Testis (tissue), 3 donors: ENCODE data around the gene GNL3. TPM values are rescaled to one million over a fixed set of nuclear protein-coding genes. Genes with fewer than 3 reads are reported as not detected.
A peak's percentile ranks its signal among the peaks of the same experiment; 100 is the strongest.

ENCODE experiments used
- DNase-seq: peaks from one replicate; pipeline ENCODE4 v3.0.0-alpha.2; 2019
- H3K27ac ChIP-seq, 2 donors: fragments of 200-600 bp; sonication (generic); one replicate each; pipeline ENCODE4 v1.5.1; 2019
- H3K27me3 ChIP-seq: fragments of 200-600 bp; sonication (generic); one replicate; pipeline ENCODE4 v1.5.1; 2019
- H3K36me3 ChIP-seq: fragments of 200-600 bp; sonication (generic); one replicate; pipeline ENCODE4 v1.5.1; 2017; ENCODE audit warnings: low read depth; ENCODE audit errors: missing control alignments
- H3K4me1 ChIP-seq: fragments of 200-600 bp; sonication (generic); one replicate; pipeline ENCODE4 v1.5.1; 2019
- H3K4me3 ChIP-seq, 2 donors: fragments of 200-600 bp; sonication (generic); one replicate each; pipeline ENCODE4 v1.5.1; 2017 to 2019
- H3K9me3 ChIP-seq: fragments of 200-600 bp; sonication (generic); one replicate; pipeline ENCODE4 v1.5.1; 2017
- CTCF ChIP-seq, 3 experiments: fragments of 450-650 bp in 2 of 3; fragments of 200-600 bp in 1 of 3; sonication (generic) in 1 of 3; IDR thresholded peaks; one replicate each; pipeline ENCODE4 v1.5.1; 2016 to 2019; ENCODE audit warnings: antibody characterized with exemption in 3 of 3, mild to moderate bottlenecking in 2 of 3, moderate library complexity in 1 of 3
- POLR2A ChIP-seq: fragments of 450-650 bp; IDR thresholded peaks from one replicate; pipeline ENCODE4 v1.6.1; 2017; ENCODE audit warnings: antibody characterized with exemption, mild to moderate bottlenecking, moderate library complexity
- WGBS, 2 donors: methylation state at CpG; one replicate each; pipeline ENCODE4 v1.1.5; 2018; 5-methylcytosine and 5-hydroxymethylcytosine counted together
- intact Hi-C: fragments of 100-400 bp; cut with DNase I; formaldehyde crosslinking; loops from one replicate; pipeline ENCODE4 v1.15.1; 2023; ENCODE audit warnings: low total_unique reads
- polyA plus RNA-seq: library from polyadenylated mRNA; stranded (reverse); fragments of 350-450 nt; fragmentation: Illumina TruSeq; extraction: RNeasy Lipid Tissue Mini Kit (QIAGEN cat#74804); gene quantifications from one replicate; pipeline ENCODE4 v1.2.3, GENCODE V29; 2014; ENCODE audit warnings: low read depth, low replicate concordance; ENCODE audit not compliant: insufficient read depth
- total RNA-seq, 2 donors: library from RNA; depleted of rRNA; stranded (reverse); fragments of >200 nt; gene quantifications; one replicate each; pipeline ENCODE4 v1.2.3, GENCODE V29; 2016

The GNL3 gene
- total and polyA plus RNA-seq, 3 donors from 2014 or later, result 36.3 to 57.7 (median 50.6) TPM

- WGBS, 2 donors, result 89 to 91% methylated on average over 4 of the region's 4 CpGs
- H3K9me3 ChIP-seq, result no peaks in the 10 kb centered on the region
Observed at GRCh38 chr3:52697632-52697965, 11.8 kb downstream of the GNL3 start.

GRCh38 chr3:52703341-52703740, 17.5 kb downstream of the GNL3 start:
- no peak overlapping the region for H3K4me3 ChIP-seq
- H3K27ac ChIP-seq, result no peak overlapping the region
- 78 to 81% methylated on average over 7 of the region's 7 CpGs for WGBS, 2 donors
- H3K4me1 ChIP-seq, result peaks cover 14% of the 10 kb centered on the region
- no peaks in the 10 kb centered on the region for H3K27me3 ChIP-seq
- H3K9me3 ChIP-seq, result no peaks in the 10 kb centered on the region
- intact Hi-C loops, result no loop called here
- H3K36me3 ChIP-seq, result no peaks in the 10 kb centered on the region
- DNase-seq, result no peak
- TF ChIP-seq POLR2A, result no peak

More at GRCh38 chr3:52697632-52697965, 11.8 kb downstream of the GNL3 start:
- Histone ChIP-seq H3K27me3 (no peaks in the 10 kb centered on the region), H3K36me3 (no peaks in the 10 kb centered on the region), H3K27ac (no peak overlapping the region), H3K4me1 (no peaks in the 10 kb centered on the region), H3K4me3 (no peak overlapping the region)
- DNase-seq, result no peak
- intact Hi-C loops, result no loop called here
- TF ChIP-seq POLR2A, result no peak
- no peak for TF ChIP-seq CTCF (IDR thresholded peaks at IDR 0.05)

- 2% methylated on average over 14 to 22 of the region's 22 CpGs for WGBS, 2 donors
- no peaks in the 10 kb centered on the region for H3K27me3 ChIP-seq
- H3K4me1 ChIP-seq, result peaks cover 14% of the 10 kb centered on the region
- H3K36me3 ChIP-seq, result no peaks in the 10 kb centered on the region
- no peak for DNase-seq
- peak overlapping the region; percentile 82 to 90 for H3K27ac ChIP-seq
- intact Hi-C loops, result no loop called here
- no peaks in the 10 kb centered on the region for H3K9me3 ChIP-seq
- peak overlapping the region; percentile 89 to 94 for H3K4me3 ChIP-seq
- no peak for TF ChIP-seq POLR2A
- TF ChIP-seq CTCF (IDR thresholded peaks at IDR 0.05), result no peak
Observed at GRCh38 chr3:52704611-52705437, 19.0 kb downstream of the GNL3 start.

GRCh38 chr3:52705438-52705687, 19.5 kb downstream of the GNL3 start:
- TF ChIP-seq CTCF (IDR thresholded peaks at IDR 0.05), result no peak
- TF ChIP-seq POLR2A, result no peak

GRCh38 chr3:52705688-52706686, 20.2 kb downstream of the GNL3 start, which contains the start of the genes GLT8D1 and SPCS1:
GLT8D1 (minus strand) TSS chr3:52705791; CDS start chr3:52700460, 5,331 bp downstream.
SPCS1 (plus strand) TSS chr3:52706106; CDS start chr3:52706247, 141 bp downstream.
- 0% methylated on average over 12 to 81 of the region's 94 CpGs for WGBS, 2 donors
- Histone ChIP-seq H3K4me1 (peaks cover 14% of the 10 kb centered on the region), H3K9me3 (no peaks in the 10 kb centered on the region), H3K36me3 (no peaks in the 10 kb centered on the region), H3K27me3 (no peaks in the 10 kb centered on the region), H3K4me3 (peak within 1 kb of the TSS; percentile 89 to 94), H3K27ac (peak within 1 kb of the TSS; percentile 82 to 90)
- intact Hi-C loops, result no loop called here
- DNase-seq, result peak; percentile 93
- TF ChIP-seq POLR2A, result peak; percentile 17
- TF ChIP-seq CTCF (IDR thresholded peaks at IDR 0.05), result no peak

More at GRCh38 chr3:52705438-52705687, 19.5 kb downstream of the GNL3 start:
- Histone ChIP-seq H3K36me3 (no peaks in the 10 kb centered on the region), H3K27me3 (no peaks in the 10 kb centered on the region), H3K27ac (peak overlapping the region; percentile 82 to 90), H3K4me3 (peak overlapping the region; percentile 89 to 94), H3K9me3 (no peaks in the 10 kb centered on the region), H3K4me1 (peaks cover 14% of the 10 kb centered on the region)
- DNase-seq, result no peak
- intact Hi-C loops, result no loop called here
- 1% methylated on average over 21 of the region's 25 CpGs; no CpG with 5 or more reads in 1 of the 2 donors for WGBS, 2 donors
